Measurements from ENCODE around the gene TPX2.

Gene TPX2

DNA sequence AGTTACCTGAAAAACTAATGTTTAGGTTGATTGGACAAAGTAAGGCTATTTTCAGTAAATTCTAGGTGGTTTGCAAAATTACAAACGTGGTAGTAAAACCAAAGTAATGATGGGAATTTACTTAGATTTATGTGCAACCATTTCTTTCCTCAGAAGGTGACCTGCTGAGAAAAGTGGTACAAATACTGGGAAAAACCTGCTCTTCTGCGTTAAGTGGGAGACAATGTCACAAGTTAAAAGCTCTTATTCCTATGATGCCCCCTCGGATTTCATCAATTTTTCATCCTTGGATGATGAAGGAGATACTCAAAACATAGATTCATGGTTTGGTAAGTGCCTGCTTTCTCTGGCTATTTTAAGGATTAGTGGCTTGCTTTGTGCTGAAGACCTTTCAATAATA, 18.2 kb downstream of the TPX2 start:
- H3K9me3 Mint-ChIP-seq = no peaks in the 10 kb centered on the region
- no peak overlapping the region for H3K27ac Mint-ChIP-seq
- no peaks in the 10 kb centered on the region for H3K4me1 Mint-ChIP-seq (ENCODE audit: low read depth)
- no peaks in the 10 kb centered on the region for H3K36me3 Mint-ChIP-seq (ENCODE audit: low read depth)
- H3K27me3 Mint-ChIP-seq = no peaks in the 10 kb centered on the region
- no peak overlapping the region for H3K4me3 Mint-ChIP-seq
- intact Hi-C loops (cut with micrococcal nuclease) = no loop called here

DNA sequence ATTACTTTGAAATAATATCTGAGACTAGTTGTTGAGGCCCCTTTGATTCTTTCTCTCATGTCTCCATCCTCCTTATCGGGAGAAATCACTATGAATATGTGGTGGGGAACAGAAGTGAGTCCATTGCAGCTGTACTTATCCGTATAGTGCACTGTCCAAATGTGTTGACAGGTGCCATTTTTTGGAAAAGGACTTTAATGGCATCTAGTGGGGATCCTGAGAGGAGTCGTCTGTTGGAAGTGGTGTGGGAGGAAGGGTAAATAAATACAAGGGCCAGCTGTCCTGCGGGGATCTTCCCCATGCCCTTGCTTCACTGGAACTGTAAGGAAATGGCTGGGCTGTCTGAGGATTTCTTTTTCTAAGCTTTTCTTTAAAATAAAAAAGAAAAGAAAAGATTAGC, 19.4 kb downstream of the TPX2 start:
- H3K27me3 Mint-ChIP-seq = no peaks in the 10 kb centered on the region

DNA sequence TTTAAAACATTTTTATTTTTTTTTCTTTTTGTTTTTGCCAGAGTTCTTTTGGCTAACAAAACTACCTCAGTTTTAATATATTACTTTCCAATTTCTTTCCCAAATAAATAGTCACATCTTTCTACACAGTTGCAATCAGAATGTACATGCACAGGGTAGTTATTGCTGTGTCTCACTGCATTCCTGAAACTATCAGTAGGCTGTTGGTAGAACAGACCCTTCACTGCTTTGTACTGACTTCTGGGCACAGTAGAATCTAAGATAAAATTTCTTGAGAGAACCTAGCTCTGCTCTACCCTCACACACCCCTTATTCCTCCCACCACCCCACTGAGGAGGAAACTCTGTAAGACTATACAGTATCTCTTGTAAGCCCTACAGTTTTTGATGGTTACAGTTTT, 19.9 kb downstream of the TPX2 start:
- H3K27me3 Mint-ChIP-seq = no peaks in the 10 kb centered on the region
- H3K4me1 Mint-ChIP-seq (ENCODE audit: low read depth) = no peaks in the 10 kb centered on the region
- H3K27ac Mint-ChIP-seq = no peak overlapping the region
- intact Hi-C loops (cut with micrococcal nuclease) = no loop called here
- no peaks in the 10 kb centered on the region for H3K9me3 Mint-ChIP-seq
- no peaks in the 10 kb centered on the region for H3K36me3 Mint-ChIP-seq (ENCODE audit: low read depth)
- H3K4me3 Mint-ChIP-seq = no peak overlapping the region

More for the DNA sequence above, 19.4 kb downstream of the TPX2 start:
- H3K4me1 Mint-ChIP-seq (ENCODE audit: low read depth) = no peaks in the 10 kb centered on the region
- no peak overlapping the region for H3K27ac Mint-ChIP-seq
- intact Hi-C loops (cut with micrococcal nuclease) = no loop called here
- H3K4me3 Mint-ChIP-seq = no peak overlapping the region
- H3K9me3 Mint-ChIP-seq = no peaks in the 10 kb centered on the region
- no peaks in the 10 kb centered on the region for H3K36me3 Mint-ChIP-seq (ENCODE audit: low read depth)

- Mint-ChIP-seq H3K9me3 (no peaks in the 10 kb centered on the region), H3K27ac (no peak overlapping the region), H3K4me3 (no peak overlapping the region), H3K36me3 (ENCODE audit: low read depth) (no peaks in the 10 kb centered on the region), H3K4me1 (ENCODE audit: low read depth) (no peaks in the 10 kb centered on the region), H3K27me3 (no peaks in the 10 kb centered on the region)
- intact Hi-C loops (cut with micrococcal nuclease) = no loop called here
Observed at GRCh38 chr20:31759836-31760518, 20.9 kb downstream of the TPX2 start.

DNA sequence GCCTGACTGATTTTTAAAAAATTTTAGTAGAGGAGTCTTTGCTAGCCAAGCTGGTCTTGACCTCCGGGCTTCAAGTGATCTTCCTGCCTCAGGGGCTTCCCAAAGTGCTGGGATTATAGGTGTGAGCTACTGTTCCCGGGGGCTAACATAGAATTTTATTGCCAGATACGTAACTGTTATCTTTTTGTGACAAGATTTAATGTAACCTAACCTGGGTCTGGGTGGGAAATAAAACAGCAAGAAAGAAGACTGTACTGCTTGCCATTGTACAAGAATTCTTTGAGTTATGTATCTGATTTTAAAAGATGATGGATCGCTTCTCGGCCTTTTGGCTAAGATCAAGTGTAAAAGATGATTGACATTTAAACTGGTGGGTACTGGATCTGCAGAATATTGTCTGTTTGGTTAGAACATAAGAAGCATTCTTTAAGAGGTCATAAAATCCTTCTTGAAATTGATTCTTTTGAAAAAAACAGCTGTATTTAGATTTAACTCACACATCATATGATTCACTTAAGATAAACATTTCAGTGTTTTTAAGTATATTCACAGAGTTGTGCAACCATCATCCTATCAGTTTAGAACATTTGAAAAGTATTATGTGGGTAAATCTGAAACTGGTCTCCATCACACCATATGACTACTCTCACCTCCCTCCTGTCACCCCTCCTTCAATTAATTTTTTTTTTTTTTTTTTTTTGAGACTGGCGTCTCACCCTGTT, 21.6 kb downstream of the TPX2 start:
- Mint-ChIP-seq H3K9me3 (no peaks in the 10 kb centered on the region), H3K27me3 (no peaks in the 10 kb centered on the region), H3K27ac (no peak overlapping the region), H3K4me1 (ENCODE audit: low read depth) (no peaks in the 10 kb centered on the region), H3K4me3 (no peak overlapping the region), H3K36me3 (ENCODE audit: low read depth) (no peaks in the 10 kb centered on the region)
- intact Hi-C loops (cut with micrococcal nuclease) = no loop called here

DNA sequence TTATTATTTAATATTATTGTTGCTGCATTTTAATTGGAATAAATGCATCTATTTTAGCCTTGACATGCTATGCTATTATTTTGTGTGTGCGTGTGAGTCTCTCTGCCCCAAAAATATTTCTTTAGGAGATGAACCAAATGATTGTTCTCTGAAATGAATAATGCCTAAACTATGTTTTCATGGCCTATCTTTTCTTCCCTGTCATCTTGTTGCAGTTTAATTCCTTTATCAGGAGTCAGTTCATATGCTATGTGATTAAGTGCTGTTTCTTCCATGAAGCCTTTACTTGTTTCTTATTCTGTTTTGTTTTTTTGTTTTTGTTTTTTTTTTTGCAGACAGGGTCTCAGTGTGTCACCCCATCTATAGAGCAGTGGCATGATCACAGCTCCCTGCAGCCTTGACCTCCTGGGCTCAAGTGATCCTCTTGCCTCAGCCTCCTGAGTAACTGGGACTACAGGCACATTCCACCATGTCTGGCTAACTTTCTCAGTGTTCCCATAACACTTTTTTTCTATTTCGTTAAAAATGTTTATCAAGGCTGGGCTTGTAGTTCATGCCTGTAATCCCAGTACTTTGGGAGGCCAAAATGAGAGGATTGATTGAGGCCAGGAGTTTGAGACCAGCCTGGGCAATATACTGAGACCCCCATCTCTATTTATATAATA, 25.7 kb downstream of the TPX2 start:
- peak overlapping the region; percentile 21 for H3K27ac Mint-ChIP-seq
- no peaks in the 10 kb centered on the region for H3K9me3 Mint-ChIP-seq
- no peaks in the 10 kb centered on the region for H3K27me3 Mint-ChIP-seq
- intact Hi-C loops (cut with micrococcal nuclease) = no loop called here
- H3K36me3 Mint-ChIP-seq (ENCODE audit: low read depth) = no peaks in the 10 kb centered on the region
- H3K4me1 Mint-ChIP-seq (ENCODE audit: low read depth) = no peaks in the 10 kb centered on the region
- H3K4me3 Mint-ChIP-seq = no peak overlapping the region

DNA sequence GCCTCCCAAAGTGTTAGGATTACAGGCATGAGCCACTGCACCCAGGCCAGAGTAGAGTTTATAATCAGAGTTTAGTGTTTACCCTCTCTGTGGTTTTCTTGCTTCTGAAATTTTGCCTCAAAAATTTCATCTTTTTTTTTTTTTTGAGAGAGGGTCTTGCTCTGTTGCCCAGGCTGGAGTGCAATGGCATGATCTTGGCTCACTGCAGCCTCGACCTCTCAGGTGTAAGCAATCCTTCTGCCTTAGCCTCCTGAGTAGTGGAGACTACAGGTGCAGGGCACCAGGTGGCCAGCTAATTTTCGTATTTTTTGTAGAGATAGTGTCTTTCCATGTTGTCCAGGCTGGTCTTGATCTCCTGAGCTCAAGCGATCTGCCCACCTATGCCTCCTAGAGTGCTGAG, 28.7 kb downstream of the TPX2 start:
- Mint-ChIP-seq H3K27ac (no peak overlapping the region), H3K4me3 (no peak overlapping the region), H3K4me1 (ENCODE audit: low read depth) (no peaks in the 10 kb centered on the region), H3K36me3 (ENCODE audit: low read depth) (no peaks in the 10 kb centered on the region), H3K27me3 (no peaks in the 10 kb centered on the region), H3K9me3 (no peaks in the 10 kb centered on the region)
- intact Hi-C loops (cut with micrococcal nuclease) = no loop called here

- no peak overlapping the region for H3K27ac Mint-ChIP-seq
Observed at GRCh38 chr20:31769681-31770080, 30.6 kb downstream of the TPX2 start.

GRCh38 chr20:31770243-31770642, 31.2 kb downstream of the TPX2 start:
- no peaks in the 10 kb centered on the region for H3K36me3 Mint-ChIP-seq (ENCODE audit: low read depth)
- no peak overlapping the region for H3K4me3 Mint-ChIP-seq
- H3K9me3 Mint-ChIP-seq = no peaks in the 10 kb centered on the region
- no peaks in the 10 kb centered on the region for H3K4me1 Mint-ChIP-seq (ENCODE audit: low read depth)
- H3K27ac Mint-ChIP-seq = no peak overlapping the region
- H3K27me3 Mint-ChIP-seq = no peaks in the 10 kb centered on the region
- intact Hi-C loops (cut with micrococcal nuclease) = no loop called here

More at GRCh38 chr20:31769681-31770080, 30.6 kb downstream of the TPX2 start:
- H3K36me3 Mint-ChIP-seq (ENCODE audit: low read depth) = no peaks in the 10 kb centered on the region
- intact Hi-C loops (cut with micrococcal nuclease) = no loop called here
- no peaks in the 10 kb centered on the region for H3K4me1 Mint-ChIP-seq (ENCODE audit: low read depth)
- no peaks in the 10 kb centered on the region for H3K27me3 Mint-ChIP-seq
- H3K4me3 Mint-ChIP-seq = no peak overlapping the region
- H3K9me3 Mint-ChIP-seq = no peaks in the 10 kb centered on the region

DNA sequence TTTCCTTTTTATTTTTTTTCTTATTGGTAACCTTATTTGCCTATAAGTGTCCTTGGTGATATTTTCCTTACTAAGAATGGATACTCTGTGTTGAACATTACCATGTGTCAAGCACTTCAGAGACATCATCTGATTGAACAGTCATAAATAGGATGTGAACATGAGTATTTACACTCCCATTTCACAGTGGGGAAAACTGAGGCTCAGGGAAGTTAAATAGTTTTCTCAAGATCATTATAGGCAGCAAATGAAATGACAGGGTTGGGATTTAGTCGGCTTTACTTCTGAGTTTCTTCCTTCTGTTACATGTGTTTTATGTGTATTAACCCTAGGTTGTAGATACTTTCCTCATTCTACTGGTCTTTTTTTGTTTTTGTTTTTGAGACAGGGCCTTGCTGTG, 35.3 kb downstream of the TPX2 start:
- Mint-ChIP-seq H3K36me3 (ENCODE audit: low read depth) (peaks cover 14% of the 10 kb centered on the region), H3K27ac (no peak overlapping the region), H3K9me3 (no peaks in the 10 kb centered on the region), H3K27me3 (no peaks in the 10 kb centered on the region), H3K4me1 (ENCODE audit: low read depth) (no peaks in the 10 kb centered on the region), H3K4me3 (no peak overlapping the region)
- intact Hi-C loops (cut with micrococcal nuclease) = no loop called here

DNA sequence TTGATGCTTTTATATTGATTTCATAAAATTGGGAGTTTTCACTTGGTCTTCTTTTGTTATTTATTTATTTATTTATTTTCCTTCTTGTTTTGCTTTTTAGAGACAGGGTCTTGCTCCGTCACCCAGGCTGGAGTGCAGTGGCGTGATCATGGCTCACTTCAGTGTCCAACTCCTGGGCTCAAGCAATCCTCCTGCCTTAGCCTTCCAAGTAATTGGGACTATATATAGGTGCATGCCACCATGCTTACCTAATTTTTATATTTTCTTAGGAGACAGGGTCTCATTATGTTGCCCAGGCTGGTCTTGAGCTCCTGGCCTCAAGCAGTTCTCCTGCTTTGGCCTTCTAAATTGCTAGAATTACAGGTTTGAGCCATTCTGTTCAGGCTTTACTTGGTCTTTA, 41.7 kb downstream of the TPX2 start:
- Mint-ChIP-seq H3K36me3 (ENCODE audit: low read depth) (peaks cover 15% of the 10 kb centered on the region), H3K4me1 (ENCODE audit: low read depth) (no peaks in the 10 kb centered on the region), H3K27ac (no peak overlapping the region), H3K27me3 (no peaks in the 10 kb centered on the region), H3K9me3 (no peaks in the 10 kb centered on the region), H3K4me3 (no peak overlapping the region)
- intact Hi-C loops (cut with micrococcal nuclease) = no loop called here

DNA sequence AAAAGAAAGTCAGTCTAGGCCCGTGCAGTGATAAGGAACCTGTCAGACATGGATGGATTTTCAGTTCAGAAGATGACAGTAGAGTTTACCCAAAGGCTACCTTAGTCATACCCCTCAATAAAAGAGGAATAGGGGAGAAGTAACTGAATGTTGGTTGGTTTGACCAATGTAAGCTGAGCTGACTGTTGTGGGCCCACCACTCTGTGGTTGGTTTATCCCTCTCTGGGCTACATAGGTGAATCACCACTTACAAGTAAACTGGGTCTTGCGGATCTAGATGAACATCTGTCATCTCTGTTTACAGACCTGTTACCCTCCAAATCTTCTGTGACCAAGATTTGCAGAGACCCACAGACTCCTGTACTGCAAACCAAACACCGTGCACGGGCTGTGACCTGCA, 42.9 kb downstream of the TPX2 start:
- no peaks in the 10 kb centered on the region for H3K9me3 Mint-ChIP-seq
- intact Hi-C loops (cut with micrococcal nuclease) = no loop called here
- no peak overlapping the region for H3K27ac Mint-ChIP-seq
- no peaks in the 10 kb centered on the region for H3K4me1 Mint-ChIP-seq (ENCODE audit: low read depth)
- H3K4me3 Mint-ChIP-seq = no peak overlapping the region
- H3K27me3 Mint-ChIP-seq = no peaks in the 10 kb centered on the region
- H3K36me3 Mint-ChIP-seq (ENCODE audit: low read depth) = peaks cover 13% of the 10 kb centered on the region

- Mint-ChIP-seq H3K9me3 (no peaks in the 10 kb centered on the region), H3K36me3 (ENCODE audit: low read depth) (peaks cover 11% of the 10 kb centered on the region), H3K27ac (no peak overlapping the region), H3K4me1 (ENCODE audit: low read depth) (no peaks in the 10 kb centered on the region), H3K27me3 (no peaks in the 10 kb centered on the region), H3K4me3 (no peak overlapping the region)
- intact Hi-C loops (cut with micrococcal nuclease) = no loop called here
Observed at GRCh38 chr20:31784354-31785044, 45.4 kb downstream of the TPX2 start.

- no peaks in the 10 kb centered on the region for H3K4me1 Mint-ChIP-seq (ENCODE audit: low read depth)
- no peaks in the 10 kb centered on the region for H3K27me3 Mint-ChIP-seq
- no peak overlapping the region for H3K4me3 Mint-ChIP-seq
- H3K27ac Mint-ChIP-seq = no peak overlapping the region
- H3K36me3 Mint-ChIP-seq (ENCODE audit: low read depth) = peaks cover 7% of the 10 kb centered on the region
- H3K9me3 Mint-ChIP-seq = no peaks in the 10 kb centered on the region
- intact Hi-C loops (cut with micrococcal nuclease) = no loop called here
Observed at GRCh38 chr20:31785089-31785488, 46.0 kb downstream of the TPX2 start.

All from dendritic cell treated with granulocyte-macrophage colony-stimulating factor and Interleukin-4, amounts not matched to agents 40 ng/mL and 50 ng/mL, for 4 days (primary cell).